CD4-positive, alpha-beta T cell (primary cell): ENCODE results near the gene TNFSF13B. TPM values are rescaled to one million over a fixed set of nuclear protein-coding genes. Genes with fewer than 3 reads are reported as not detected.

ENCODE experiments used
- ATAC-seq: fragments of 200-7000 bp; cut with Tn5 transposase; one replicate; pipeline ENCODE4 v1.10.0; 2022; ENCODE audit warnings: mild to moderate bottlenecking; ENCODE audit not compliant: poor library complexity
- CTCF ChIA-PET: fragments of 350-600 bp; sonication (Branson Sonifier 250); formaldehyde crosslinking; loops from one replicate; lab custom pipeline; 2021; ENCODE audit warnings: antibody characterized with exemption, inconsistent platforms; lab: Charles Lee
- POLR2A ChIA-PET: fragments of 350-600 bp; sonication (Branson Sonifier 250); formaldehyde crosslinking; loops from one replicate; lab custom pipeline; 2021; ENCODE audit warnings: antibody characterized with exemption, inconsistent platforms; lab: Charles Lee
- DNase-seq, 14 experiments: peaks; one replicate each; pipeline ENCODE4 v3.0.0-alpha.2; 2013 to 2020; ENCODE audit warnings: mixed read lengths in 2 of 14
- H3K27ac ChIP-seq, 2 donors: one replicate each; pipeline versions ENCODE4 v1.5.1 to v1.7.0; 2013; ENCODE audit warnings: low read length in 2 of 2, low read depth in 1 of 2, mild to moderate bottlenecking in 1 of 2
- H3K27me3 ChIP-seq, 2 experiments: 1 replicate in 1 of 2; 2 replicates in 1 of 2; pipeline versions ENCODE4 v1.6.1 to v1.7.0; 2013; ENCODE audit warnings: low read length in 2 of 2, control low read depth in 1 of 2, mild to moderate bottlenecking in 1 of 2, moderate library complexity in 1 of 2; ENCODE audit not compliant: insufficient read depth in 2 of 2, control insufficient read depth in 1 of 2
- H3K36me3 ChIP-seq: one replicate; pipeline ENCODE4 v1.6.1; 2013; ENCODE audit warnings: low read length, control low read depth; ENCODE audit not compliant: insufficient read depth
- H3K4me1 ChIP-seq: one replicate; pipeline ENCODE4 v1.6.1; 2013; ENCODE audit warnings: low read length, control low read depth; ENCODE audit not compliant: insufficient read depth
- H3K4me3 ChIP-seq: one replicate; pipeline ENCODE4 v1.5.1; 2013; ENCODE audit warnings: mild to moderate bottlenecking, low read length, moderate library complexity
- H3K9me3 ChIP-seq, 2 experiments: 1 replicate in 1 of 2; 2 replicates in 1 of 2; pipeline versions ENCODE4 v1.6.1 to v1.7.0; 2013; ENCODE audit warnings: low read length in 2 of 2, mild to moderate bottlenecking in 2 of 2, control low read depth in 1 of 2, moderate library complexity in 1 of 2; ENCODE audit not compliant: control insufficient read depth in 1 of 2, insufficient read depth in 1 of 2
- H3K27ac Mint-ChIP-seq: one replicate; pipeline ENCODE4 v1.8.0; 2020; ENCODE audit warnings: mixed read lengths
- H3K27me3 Mint-ChIP-seq: one replicate; pipeline ENCODE4 v1.8.0; 2021; ENCODE audit warnings: mixed read lengths
- H3K36me3 Mint-ChIP-seq: one replicate; pipeline ENCODE4 v1.8.0; 2021; ENCODE audit warnings: low read depth, mixed read lengths
- H3K4me1 Mint-ChIP-seq: one replicate; pipeline ENCODE4 v1.8.0; 2021; ENCODE audit warnings: low read depth, mixed read lengths
- H3K4me3 Mint-ChIP-seq: one replicate; pipeline ENCODE4 v1.8.0; 2020; ENCODE audit warnings: mild to moderate bottlenecking, mixed read lengths
- H3K9me3 Mint-ChIP-seq: one replicate; pipeline ENCODE4 v1.8.0; 2020; ENCODE audit warnings: mixed read lengths
- CTCF ChIP-seq: fragments of 200-600 bp; IDR thresholded peaks from one replicate; pipeline ENCODE4 v1.8.0; 2022; ENCODE audit warnings: antibody characterized with exemption, mild to moderate bottlenecking
- intact Hi-C, 2 experiments: fragments of 100-400 bp; cut with DNase I in 1 of 2; cut with micrococcal nuclease in 1 of 2; formaldehyde crosslinking; loops; one replicate each; pipeline versions ENCODE4 v1.15.1 to v1.9.0; 2023 to 2025; cut with DNase I, micrococcal nuclease
- total RNA-seq, 174 experiments: library from RNA in 2 of 174; stranded (reverse) in 2 of 174; gene quantifications; one replicate each; pipeline ENCODE4 v1.2.3 and lab custom pipeline; 2021 to 2026

TNFSF13B gene
- total RNA-seq, 2 experiments from 2014 or later, result 1.6 to 1.8 TPM

GRCh38 chr13:108323031-108323430 lies 53.5 kb downstream of the TNFSF13B start:
- DNase-seq (peak in 2 of 14 experiments; percentile 23 to 28), ATAC-seq (no peak)
- Mint-ChIP-seq H3K27me3 (peaks cover 11% of the 10 kb centered on the region), H3K4me1 (peaks cover 17% of the 10 kb centered on the region), H3K36me3 (no peaks in the 10 kb centered on the region), H3K9me3 (no peaks in the 10 kb centered on the region), H3K4me3 (no peak overlapping the region), H3K27ac (no peak overlapping the region)
- H3K9me3 ChIP-seq, result no peaks in the 10 kb centered on the region
- H3K4me1 ChIP-seq, result peaks cover 9% of the 10 kb centered on the region
- POLR2A ChIA-PET, result interaction anchor here (1.1 kb wide), 1 partner anchor 86 kb away, joined by 3 read pairs; no protein-coding TSS in a partner anchor
- H3K4me3 ChIP-seq, result no peak overlapping the region
- no peak overlapping the region for H3K27ac ChIP-seq
- CTCF ChIA-PET, result interaction anchor here (0.8 kb wide), 1 partner anchor 147 kb away, joined by 3 read pairs; no protein-coding TSS in a partner anchor
- no peaks in the 10 kb centered on the region for H3K36me3 ChIP-seq
- no peak for TF ChIP-seq CTCF
- intact Hi-C loops, result loop anchor here (2.0 to 10.0 kb wide), 4 partner anchors 96 to 1792 kb away; no protein-coding TSS in a partner anchor
- peaks cover 0 to 6% of the 10 kb centered on the region in 2 experiments for H3K27me3 ChIP-seq

GRCh38 chr13:108325863-108326262 lies 56.3 kb downstream of the TNFSF13B start:
- no peak for DNase-seq
- TF ChIP-seq CTCF, result no peak
- ChIA-PET POLR2A (interaction anchor here (1.2 kb wide), 1 partner anchor 17 kb away, joined by 6 read pairs; no protein-coding TSS in a partner anchor), CTCF (interaction anchor here (1.1 kb wide), 1 partner anchor 569 kb away, joined by 4 read pairs; no protein-coding TSS in a partner anchor)
- H3K9me3 Mint-ChIP-seq, result no peaks in the 10 kb centered on the region
- Histone ChIP-seq H3K36me3 (no peaks in the 10 kb centered on the region), H3K4me1 (peaks cover 9% of the 10 kb centered on the region), H3K27me3 (peaks cover 0 to 9% of the 10 kb centered on the region in 2 experiments), H3K4me3 (no peak overlapping the region), H3K27ac (no peak overlapping the region), H3K9me3 (no peaks in the 10 kb centered on the region)
- H3K4me1 Mint-ChIP-seq, result peaks cover 17% of the 10 kb centered on the region
- no peak overlapping the region for H3K4me3 Mint-ChIP-seq
- H3K27ac Mint-ChIP-seq, result no peak overlapping the region
- no peak for ATAC-seq
- H3K36me3 Mint-ChIP-seq, result no peaks in the 10 kb centered on the region
- intact Hi-C loops, result loop anchor here in 1 of 2 experiments (10.0 kb wide), 1 partner anchor 1789 kb away; no protein-coding TSS in a partner anchor
- peaks cover 11% of the 10 kb centered on the region for H3K27me3 Mint-ChIP-seq

DNA sequence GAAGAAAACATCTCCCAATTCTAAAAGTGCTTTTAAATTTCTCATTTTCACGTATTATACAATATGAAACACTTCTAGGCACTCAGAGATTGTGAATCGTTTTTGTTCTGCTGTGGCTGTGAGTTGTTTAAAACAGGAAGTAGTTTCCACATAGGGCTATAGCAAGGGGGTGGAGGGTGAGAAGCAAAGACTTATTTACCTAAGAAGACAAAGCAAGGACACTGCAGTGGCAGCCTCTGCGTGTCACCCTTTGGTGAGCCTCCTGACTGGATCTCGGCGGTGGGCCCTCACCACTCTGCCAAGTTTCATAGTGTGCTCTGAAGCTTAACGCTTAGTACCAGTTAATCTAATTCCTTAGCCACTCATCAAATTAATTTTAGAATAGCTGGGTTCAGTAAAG lies 56.8 kb downstream of the TNFSF13B start:
- H3K27ac ChIP-seq, result no peak overlapping the region
- H3K36me3 ChIP-seq, result no peaks in the 10 kb centered on the region
- Mint-ChIP-seq H3K36me3 (no peaks in the 10 kb centered on the region), H3K27ac (no peak overlapping the region), H3K4me1 (peaks cover 17% of the 10 kb centered on the region), H3K4me3 (no peak overlapping the region), H3K9me3 (no peaks in the 10 kb centered on the region), H3K27me3 (peaks cover 11% of the 10 kb centered on the region)
- H3K4me3 ChIP-seq, result no peak overlapping the region
- peak in 5 of 14 experiments; percentile 8 to 56 (median 34) for DNase-seq
- peak; percentile 48 for ATAC-seq
- no peak for TF ChIP-seq CTCF
- peaks cover 9% of the 10 kb centered on the region for H3K4me1 ChIP-seq
- CTCF ChIA-PET, result interaction anchor here (1.1 kb wide), 1 partner anchor 569 kb away, joined by 4 read pairs; no protein-coding TSS in a partner anchor
- POLR2A ChIA-PET, result interaction anchor here (1.2 kb wide), 1 partner anchor 16 kb away, joined by 6 read pairs; no protein-coding TSS in a partner anchor
- H3K27me3 ChIP-seq, result peaks cover 0 to 9% of the 10 kb centered on the region in 2 experiments
- intact Hi-C loops, result loop anchor here in 1 of 2 experiments (10.0 kb wide), 1 partner anchor 1788 kb away; no protein-coding TSS in a partner anchor
- no peaks in the 10 kb centered on the region for H3K9me3 ChIP-seq
